Tibial artery (tissue), 4 donors: ENCODE measurements around the gene GLS.
A peak's percentile ranks its signal among the peaks of the same experiment; 100 is the strongest.

Source experiments
- DNase-seq, 2 donors: peaks; one replicate each; pipeline ENCODE4 v3.0.0-alpha.2; 2019
- H3K27ac ChIP-seq, 2 donors: fragments of 200-600 bp; sonication (generic) in 1 of 2; 1 replicate in 1 of 2; 2 replicates in 1 of 2; pipeline ENCODE4 v1.5.1; 2018 to 2019; ENCODE audit warnings: mild to moderate bottlenecking in 1 of 2
- H3K27me3 ChIP-seq, 2 donors: fragments of 200-600 bp; sonication (generic) in 1 of 2; one replicate each; pipeline versions ENCODE4 v1.5.1 to v1.6.0; 2016 to 2019
- H3K36me3 ChIP-seq, 3 donors: fragments of 200-600 bp; sonication (generic) in 2 of 3; one replicate each; pipeline ENCODE4 v1.5.1; 2016 to 2019; ENCODE audit warnings: mild to moderate bottlenecking in 2 of 3
- H3K4me1 ChIP-seq, 4 donors: fragments of 200-600 bp; sonication (generic) in 2 of 4; 1 replicate in 3 of 4; 2 replicates in 1 of 4; pipeline ENCODE4 v1.5.1; 2016 to 2019
- H3K4me3 ChIP-seq, 2 donors: fragments of 200-600 bp; sonication (generic) in 1 of 2; 1 replicate in 1 of 2; 2 replicates in 1 of 2; pipeline ENCODE4 v1.5.1; 2018 to 2019; ENCODE audit warnings: mild to moderate bottlenecking in 2 of 2
- H3K9me3 ChIP-seq, 3 donors: fragments of 200-600 bp; sonication (generic) in 1 of 3; one replicate each; pipeline ENCODE4 v1.5.1; 2016 to 2019
- intact Hi-C: fragments of 100-400 bp; cut with DNase I; formaldehyde crosslinking; loops from one replicate; pipeline ENCODE4 v1.15.0; 2023; ENCODE audit warnings: low total_unique reads
- TF ChIP-seq, protein P1 (sequence below), 2 experiments: fragments of 200-600 bp in 1 of 2; fragments of 450-650 bp in 1 of 2; IDR thresholded peaks; one replicate each; pipeline ENCODE4 v1.5.1; 2017 to 2019; ENCODE audit warnings: antibody characterized with exemption in 2 of 2, mild to moderate bottlenecking in 1 of 2, moderate library complexity in 1 of 2

Gene GLS

GRCh38 chr2:190938771-190939335 is 58.2 kb downstream of the GLS start:
- intact Hi-C loops, result no loop called here
- TF ChIP-seq, protein P1, sequence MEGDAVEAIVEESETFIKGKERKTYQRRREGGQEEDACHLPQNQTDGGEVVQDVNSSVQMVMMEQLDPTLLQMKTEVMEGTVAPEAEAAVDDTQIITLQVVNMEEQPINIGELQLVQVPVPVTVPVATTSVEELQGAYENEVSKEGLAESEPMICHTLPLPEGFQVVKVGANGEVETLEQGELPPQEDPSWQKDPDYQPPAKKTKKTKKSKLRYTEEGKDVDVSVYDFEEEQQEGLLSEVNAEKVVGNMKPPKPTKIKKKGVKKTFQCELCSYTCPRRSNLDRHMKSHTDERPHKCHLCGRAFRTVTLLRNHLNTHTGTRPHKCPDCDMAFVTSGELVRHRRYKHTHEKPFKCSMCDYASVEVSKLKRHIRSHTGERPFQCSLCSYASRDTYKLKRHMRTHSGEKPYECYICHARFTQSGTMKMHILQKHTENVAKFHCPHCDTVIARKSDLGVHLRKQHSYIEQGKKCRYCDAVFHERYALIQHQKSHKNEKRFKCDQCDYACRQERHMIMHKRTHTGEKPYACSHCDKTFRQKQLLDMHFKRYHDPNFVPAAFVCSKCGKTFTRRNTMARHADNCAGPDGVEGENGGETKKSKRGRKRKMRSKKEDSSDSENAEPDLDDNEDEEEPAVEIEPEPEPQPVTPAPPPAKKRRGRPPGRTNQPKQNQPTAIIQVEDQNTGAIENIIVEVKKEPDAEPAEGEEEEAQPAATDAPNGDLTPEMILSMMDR (IDR thresholded peaks at IDR 0.05), result no peak
- H3K4me3 ChIP-seq, result no peak overlapping the region
- peaks cover 0 to 74% (median 14%) of the 10 kb centered on the region in 4 donors for H3K4me1 ChIP-seq
- DNase-seq, result no peak
- H3K27me3 ChIP-seq, result no peaks in the 10 kb centered on the region
- no peaks in the 10 kb centered on the region for H3K9me3 ChIP-seq
- H3K27ac ChIP-seq, result peak overlapping the region; percentile 10 to 37
- no peaks in the 10 kb centered on the region for H3K36me3 ChIP-seq

GRCh38 chr2:190940454-190940853 is 59.8 kb downstream of the GLS start:
- intact Hi-C loops, result no loop called here

DNA sequence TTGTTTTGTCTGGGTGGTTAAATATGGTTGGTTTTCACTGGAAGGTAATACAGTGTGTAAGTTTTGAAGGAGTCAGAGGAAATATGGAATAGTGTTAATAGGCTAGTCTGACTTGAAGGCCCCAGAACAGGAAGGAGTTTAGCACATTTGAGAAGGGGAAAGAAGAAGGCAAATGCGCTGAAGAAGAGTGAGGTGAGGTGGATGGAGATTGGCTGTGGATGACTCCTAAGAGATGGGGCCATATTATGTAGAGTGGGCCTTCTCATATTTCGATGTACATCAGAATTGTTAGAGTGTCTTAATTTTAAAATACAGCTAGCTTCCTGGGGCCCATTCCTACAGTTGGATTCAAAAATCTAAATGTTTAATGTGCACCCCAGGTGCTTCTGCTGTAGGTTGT is 61.0 kb downstream of the GLS start:
- TF ChIP-seq, protein P1 (IDR thresholded peaks at IDR 0.05), result no peak
- no peak for DNase-seq
- intact Hi-C loops, result no loop called here

More at GRCh38 chr2:190940454-190940853, 59.8 kb downstream of the GLS start:
- Histone ChIP-seq H3K27me3 (no peaks in the 10 kb centered on the region), H3K4me3 (no peak overlapping the region), H3K9me3 (no peaks in the 10 kb centered on the region), H3K27ac (peak overlapping the region in 1 of 2 donors; percentile 0), H3K36me3 (no peaks in the 10 kb centered on the region), H3K4me1 (peaks cover 0 to 59% (median 14%) of the 10 kb centered on the region in 4 donors)
- TF ChIP-seq, protein P1 (IDR thresholded peaks at IDR 0.05), result no peak
- no peak for DNase-seq

GRCh38 chr2:190942697-190943096 is 62.1 kb downstream of the GLS start:
- intact Hi-C loops, result no loop called here
- Histone ChIP-seq H3K27ac (no peak overlapping the region), H3K9me3 (no peaks in the 10 kb centered on the region), H3K4me3 (no peak overlapping the region), H3K27me3 (no peaks in the 10 kb centered on the region), H3K36me3 (no peaks in the 10 kb centered on the region), H3K4me1 (peaks cover 0 to 57% (median 24%) of the 10 kb centered on the region in 4 donors)
- TF ChIP-seq, protein P1 (IDR thresholded peaks at IDR 0.05), result no peak
- no peak for DNase-seq

More for the DNA sequence above, 61.0 kb downstream of the GLS start:
- Histone ChIP-seq H3K4me1 (peaks cover 0 to 56% (median 15%) of the 10 kb centered on the region in 4 donors), H3K36me3 (no peaks in the 10 kb centered on the region), H3K27me3 (no peaks in the 10 kb centered on the region), H3K27ac (no peak overlapping the region), H3K4me3 (no peak overlapping the region), H3K9me3 (no peaks in the 10 kb centered on the region)

DNA sequence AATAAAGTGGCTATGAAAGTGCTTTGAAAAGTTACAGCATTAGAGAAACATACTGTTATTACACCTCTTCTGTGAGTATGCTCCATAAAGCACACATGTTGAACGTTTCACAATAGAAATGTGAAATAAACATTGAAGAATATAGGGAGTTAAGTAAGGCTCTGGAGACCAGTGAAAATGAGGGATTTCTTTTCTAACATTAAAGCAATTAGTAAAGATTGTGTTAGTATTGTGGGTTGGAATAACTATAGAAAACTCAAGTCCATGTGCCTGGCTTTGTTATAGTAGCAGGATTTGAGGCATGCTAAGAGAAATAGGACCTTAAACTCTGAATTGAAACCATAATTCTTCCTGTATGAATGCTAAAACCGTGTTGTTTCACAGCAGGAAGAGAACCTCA is 63.1 kb downstream of the GLS start:
- H3K27me3 ChIP-seq, result no peaks in the 10 kb centered on the region
- H3K27ac ChIP-seq, result no peak overlapping the region
- TF ChIP-seq, protein P1 (IDR thresholded peaks at IDR 0.05), result no peak
- no peaks in the 10 kb centered on the region for H3K9me3 ChIP-seq
- DNase-seq, result no peak
- peaks cover 0 to 57% (median 30%) of the 10 kb centered on the region in 4 donors for H3K4me1 ChIP-seq
- intact Hi-C loops, result no loop called here
- H3K4me3 ChIP-seq, result no peak overlapping the region
- H3K36me3 ChIP-seq, result no peaks in the 10 kb centered on the region
